H1 (cell line): ENCODE data around the gene CDY1.
"Not testable (repeated sequence)": the region's sequence is repeated elsewhere in the genome, so short reads cannot be mapped to it uniquely, and the experiment has no call there.

Source experiments
- CREB1 ChIP-seq: IDR thresholded peaks from 2 replicates; pipeline ENCODE4 v1.6.1; 2012; ENCODE audit warnings: inconsistent platforms
- POLR2A ChIP-seq, 2 experiments: IDR thresholded peaks; 1 replicate in 1 of 2; 2 replicates in 1 of 2; pipeline ENCODE4 v1.6.1; 2011; ENCODE audit warnings: low read depth in 2 of 2, low read length in 2 of 2, mild to moderate bottlenecking in 2 of 2; ENCODE audit errors: control extremely low read depth in 1 of 2
- POLR2AphosphoS5 ChIP-seq: IDR thresholded peaks from 2 replicates; pipeline ENCODE4 v1.6.1; 2011; ENCODE audit warnings: low read depth, low read length
- RFX5 ChIP-seq: IDR thresholded peaks from 2 replicates; pipeline ENCODE4 v1.6.1; 2011; ENCODE audit warnings: low read depth, low read length, improper control_type of control experiment, borderline replicate concordance
- SIRT6 ChIP-seq: IDR thresholded peaks from one replicate; pipeline ENCODE4 v1.7.1; 2012; ENCODE audit warnings: low read length, inconsistent platforms
- SP1 ChIP-seq: IDR thresholded peaks from 2 replicates; pipeline ENCODE4 v1.6.1; 2011; ENCODE audit warnings: low read depth, low read length
- TF ChIP-seq, protein P1 (sequence below): IDR thresholded peaks from 2 replicates; pipeline ENCODE4 v1.6.1; 2011; ENCODE audit warnings: low read depth, mild to moderate bottlenecking, low read length; ENCODE audit not compliant: insufficient read depth

DNA sequence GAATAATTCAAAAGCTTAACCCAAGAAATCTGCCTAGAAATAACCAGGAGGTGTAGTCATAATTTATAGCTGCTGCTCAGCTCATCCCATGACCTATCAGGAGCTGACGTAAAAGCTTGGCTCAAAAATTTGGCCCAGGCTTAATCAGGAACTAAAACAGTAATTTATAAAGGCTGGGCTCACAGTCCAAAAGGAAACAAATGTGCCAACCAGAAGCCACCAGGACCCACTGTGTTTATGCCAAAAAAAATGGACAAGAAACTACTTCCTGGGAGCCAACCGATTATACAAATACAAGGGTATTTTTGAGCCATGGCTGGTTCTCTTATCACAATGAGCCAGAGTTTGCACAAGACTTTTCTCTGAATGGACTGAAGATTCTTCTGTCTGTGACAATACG lies 17.9 kb downstream of the CDY1 start:
- TF ChIP-seq POLR2AphosphoS5; SP1; CREB1; POLR2A (IDR thresholded peaks at IDR 0.05; ENCODE audit: control extremely low read depth in 1 of 2, low read depth in 2 of 2, low read length in 2 of 2); SIRT6; RFX5: not testable (repeated sequence)
- TF ChIP-seq, protein P1, sequence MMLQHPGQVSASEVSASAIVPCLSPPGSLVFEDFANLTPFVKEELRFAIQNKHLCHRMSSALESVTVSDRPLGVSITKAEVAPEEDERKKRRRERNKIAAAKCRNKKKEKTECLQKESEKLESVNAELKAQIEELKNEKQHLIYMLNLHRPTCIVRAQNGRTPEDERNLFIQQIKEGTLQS = not testable (repeated sequence)
